A549 (cell line): ENCODE results near the gene KRIT1. TPM values are rescaled to one million over a fixed set of nuclear protein-coding genes. Genes with fewer than 3 reads are reported as not detected.

Experiments
- ATAC-seq, 2 experiments: fragments of 200-7000 bp in 1 of 2; fragments of >200 bp in 1 of 2; cut with Nextera tagmentation in 1 of 2; cut with Tn5 transposase in 1 of 2; 3 replicates each; pipeline versions ENCODE4 v1.8.0 to v1.9.1; 2018 to 2020; ENCODE audit warnings: mild to moderate bottlenecking in 1 of 2, moderate library complexity in 1 of 2
- CTCF ChIA-PET: fragments of 300-600 bp; sonication (Branson Sonifier 250); formaldehyde crosslinking; extraction: SDS; loops from one replicate; lab custom pipeline; 2021; ENCODE audit warnings: antibody characterized with exemption, inconsistent platforms; lab: Yijun Ruan, JAX
- POLR2A ChIA-PET: fragments of 350-600 bp; formaldehyde crosslinking; extraction: SDS; loops from one replicate; lab custom pipeline; 2021; ENCODE audit warnings: antibody characterized with exemption, inconsistent platforms; lab: Yijun Ruan, JAX
- DNase-seq, 2 experiments: peaks; one replicate each; pipeline versions ENCODE4 v3.0.0 to v3.0.0-alpha.2; 2011 to 2016; ENCODE audit warnings: low read depth in 1 of 2, low spot score in 1 of 2
- FAIRE-seq: peaks from 2 replicates; lab custom pipeline; 2011; peaks lifted over from hg19 to GRCh38; lab: Jason Lieb, UNC
- H3K27ac ChIP-seq, 2 experiments: fragments of >200 bp; sonication (Bioruptor Twin); formaldehyde crosslinking; 3 replicates each; pipeline ENCODE4 v1.5.1; 2016 to 2017
- H3K4me1 ChIP-seq: fragments of >200 bp; sonication (Bioruptor Twin); formaldehyde crosslinking; 3 replicates; pipeline ENCODE4 v1.6.1; 2016
- H3K4me2 ChIP-seq: fragments of >200 bp; sonication (Bioruptor Twin); formaldehyde crosslinking; 3 replicates; pipeline ENCODE4 v1.6.1; 2016
- H3K4me3 ChIP-seq: fragments of >200 bp; sonication (Bioruptor Twin); formaldehyde crosslinking; 3 replicates; pipeline ENCODE4 v1.5.1; 2016
- H3K9me3 ChIP-seq: fragments of >200 bp; sonication (Bioruptor Twin); formaldehyde crosslinking; 3 replicates; pipeline ENCODE4 v1.6.1; 2016
- CHD2 ChIP-seq: fragments of 150-350 bp; IDR thresholded peaks from 2 replicates; pipeline ENCODE4 v1.6.1; 2014; ENCODE audit warnings: low read length; ENCODE audit not compliant: partially characterized antibody
- CHD4 ChIP-seq: fragments of 200-600 bp; sonication (generic); IDR thresholded peaks from 2 replicates; pipeline ENCODE4 v1.6.1; 2016; ENCODE audit warnings: antibody characterized with exemption, mild to moderate bottlenecking, borderline replicate concordance
- EP300 ChIP-seq, 2 experiments: fragments of >200 bp; sonication (Bioruptor Twin); formaldehyde crosslinking; IDR thresholded peaks; 2 replicates in 1 of 2; 3 replicates in 1 of 2; pipeline ENCODE4 v1.6.1; 2016 to 2017
- FOXS1 ChIP-seq: fragments of 250-450 bp; sonication (Bioruptor Pico); IDR thresholded peaks from 2 replicates; pipeline ENCODE4 v1.5.0; 2020; ENCODE audit warnings: mild to moderate bottlenecking, moderate library complexity
- GATA3 ChIP-seq: IDR thresholded peaks from 2 replicates; pipeline ENCODE4 v1.6.1; 2012; ENCODE audit warnings: borderline replicate concordance
- MAFK ChIP-seq: fragments of 450-650 bp; IDR thresholded peaks from 2 replicates; pipeline ENCODE4 v1.6.1; 2014; ENCODE audit not compliant: partially characterized antibody
- MAZ ChIP-seq: fragments of 150-350 bp; IDR thresholded peaks from 2 replicates; pipeline ENCODE4 v1.6.1; 2014; ENCODE audit warnings: antibody characterized with exemption, low read depth, low read length, borderline replicate concordance
- NR3C1 ChIP-seq: fragments of >200 bp; sonication (Bioruptor Twin); formaldehyde crosslinking; IDR thresholded peaks from 3 replicates; pipeline ENCODE4 v1.6.1; 2017
- PHF8 ChIP-seq: fragments of 200-600 bp; sonication (generic); IDR thresholded peaks from 2 replicates; pipeline ENCODE4 v1.6.1; 2016; ENCODE audit warnings: low read depth, mild to moderate bottlenecking, antibody characterized with exemption, moderate library complexity, borderline replicate concordance
- POLR2AphosphoS2 ChIP-seq: conservative IDR thresholded peaks from 2 replicates; pipeline ENCODE4 v1.6.1; 2012; ENCODE audit warnings: low read length, improper control_type of control experiment, inconsistent platforms
- RARB ChIP-seq: fragments of 250-450 bp; sonication (Bioruptor Pico); IDR thresholded peaks from 2 replicates; pipeline ENCODE4 v1.8.0; 2021; ENCODE audit warnings: mild to moderate bottlenecking, moderate library complexity
- SMC3 ChIP-seq: fragments of >200 bp; sonication (Bioruptor Twin); formaldehyde crosslinking; IDR thresholded peaks from 3 replicates; pipeline ENCODE4 v1.6.1; 2018; ENCODE audit warnings: inconsistent platforms
- TFCP2L1 ChIP-seq: fragments of 250-450 bp; sonication (Bioruptor Pico); IDR thresholded peaks from 2 replicates; pipeline ENCODE4 v1.5.0; 2021; ENCODE audit warnings: mild to moderate bottlenecking
- ZFP36 ChIP-seq: fragments of 450-650 bp; IDR thresholded peaks from 2 replicates; pipeline ENCODE4 v1.6.1; 2014; ENCODE audit warnings: borderline replicate concordance; ENCODE audit not compliant: partially characterized antibody
- ZNF302 ChIP-seq: fragments of 250-450 bp; sonication (Bioruptor Pico); IDR thresholded peaks from 2 replicates; pipeline ENCODE4 v1.9.0; 2021; ENCODE audit warnings: inconsistent platforms, mild to moderate bottlenecking, moderate library complexity
- ZSCAN20 ChIP-seq: fragments of 250-450 bp; sonication (Bioruptor Pico); IDR thresholded peaks from 2 replicates; pipeline ENCODE4 v1.8.0; 2022; ENCODE audit warnings: mild to moderate bottlenecking, moderate library complexity
- WGBS: methylation state at CpG from one replicate; pipeline ENCODE4 v1.1.6; 2017; ENCODE audit errors: missing lambda C conversion rate; 5-methylcytosine and 5-hydroxymethylcytosine counted together
- polyA plus RNA-seq, 4 experiments: library from polyadenylated mRNA; depleted of rRNA in 3 of 4; stranded (reverse); fragments of >200 nt; fragmentation: RNase III in 1 of 4; extraction: RNeasy Plus Mini Kit Qiagen cat#74134 plus additional on column Dnase treatment in 1 of 4; gene quantifications; 2 replicates in 3 of 4; 3 replicates in 1 of 4; pipeline ENCODE4 v1.2.3, GENCODE V29; 2011 to 2017
- TF ChIP-seq, protein P1 (sequence below): fragments of 150-350 bp; IDR thresholded peaks from 2 replicates; pipeline ENCODE4 v1.6.1; 2014; ENCODE audit warnings: low read depth, mild to moderate bottlenecking, low read length
- TF ChIP-seq, protein P2 (sequence below): IDR thresholded peaks from 2 replicates; pipeline ENCODE4 v1.6.1; 2012
- TF ChIP-seq, protein P3 (sequence below): fragments of >200 bp; sonication (Bioruptor Twin); formaldehyde crosslinking; IDR thresholded peaks from 3 replicates; pipeline ENCODE4 v1.6.1; 2016
- TF ChIP-seq, protein P4 (sequence below): fragments of 200-600 bp; sonication (generic); IDR thresholded peaks from 2 replicates; pipeline ENCODE4 v1.6.1; 2016; ENCODE audit warnings: antibody characterized with exemption, mild to moderate bottlenecking, moderate library complexity

Gene KRIT1
- polyA plus RNA-seq, 2 of the 4 experiments (the other 2 are of a cell fraction), result 30.8 to 60.6 TPM

DNA sequence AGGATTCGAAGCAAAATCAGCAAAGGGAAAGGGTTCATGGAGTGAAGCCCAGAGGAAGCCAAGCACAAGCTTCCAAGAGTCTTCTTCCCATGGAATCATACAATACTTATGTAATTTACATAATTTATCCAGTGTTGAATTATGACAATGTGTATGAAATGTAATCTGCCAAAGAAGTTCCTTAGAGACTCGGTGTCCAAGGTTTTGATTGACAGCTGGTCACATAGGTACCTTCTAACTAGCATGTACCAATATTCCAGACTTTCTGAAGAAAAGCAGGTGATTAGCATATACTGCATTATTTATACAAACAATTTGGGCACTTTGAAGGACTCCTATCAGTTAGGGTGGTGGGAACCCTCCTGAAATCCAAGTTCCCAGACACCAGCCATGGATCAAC, 35.3 kb upstream of the KRIT1 start:
- FAIRE-seq, result no peak
- ChIA-PET POLR2A (no interaction called here), CTCF (no interaction called here)
- Histone ChIP-seq H3K9me3 (no peaks in the 10 kb centered on the region), H3K4me1 (0 out of 3 replicates have a peak, but pooled peaks cover 6% of the 10 kb centered on the region), H3K27ac (no peak overlapping the region), H3K4me3 (no peak overlapping the region), H3K4me2 (no peak overlapping the region)
- no peak for ATAC-seq
- WGBS, result 94% methylated on average over 2 of the region's 2 CpGs
- TF ChIP-seq ZNF302 (CRISPR knock-in tag), result no peak
- no peak for TF ChIP-seq GATA3
- TF ChIP-seq, protein P1, sequence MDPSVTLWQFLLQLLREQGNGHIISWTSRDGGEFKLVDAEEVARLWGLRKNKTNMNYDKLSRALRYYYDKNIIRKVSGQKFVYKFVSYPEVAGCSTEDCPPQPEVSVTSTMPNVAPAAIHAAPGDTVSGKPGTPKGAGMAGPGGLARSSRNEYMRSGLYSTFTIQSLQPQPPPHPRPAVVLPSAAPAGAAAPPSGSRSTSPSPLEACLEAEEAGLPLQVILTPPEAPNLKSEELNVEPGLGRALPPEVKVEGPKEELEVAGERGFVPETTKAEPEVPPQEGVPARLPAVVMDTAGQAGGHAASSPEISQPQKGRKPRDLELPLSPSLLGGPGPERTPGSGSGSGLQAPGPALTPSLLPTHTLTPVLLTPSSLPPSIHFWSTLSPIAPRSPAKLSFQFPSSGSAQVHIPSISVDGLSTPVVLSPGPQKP, result no peak
- TF ChIP-seq, protein P2, sequence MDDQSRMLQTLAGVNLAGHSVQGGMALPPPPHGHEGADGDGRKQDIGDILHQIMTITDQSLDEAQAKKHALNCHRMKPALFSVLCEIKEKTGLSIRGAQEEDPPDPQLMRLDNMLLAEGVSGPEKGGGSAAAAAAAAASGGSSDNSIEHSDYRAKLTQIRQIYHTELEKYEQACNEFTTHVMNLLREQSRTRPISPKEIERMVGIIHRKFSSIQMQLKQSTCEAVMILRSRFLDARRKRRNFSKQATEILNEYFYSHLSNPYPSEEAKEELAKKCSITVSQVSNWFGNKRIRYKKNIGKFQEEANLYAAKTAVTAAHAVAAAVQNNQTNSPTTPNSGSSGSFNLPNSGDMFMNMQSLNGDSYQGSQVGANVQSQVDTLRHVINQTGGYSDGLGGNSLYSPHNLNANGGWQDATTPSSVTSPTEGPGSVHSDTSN, result no peak
- TF ChIP-seq CHD2, result no peak
- TF ChIP-seq TFCP2L1 (CRISPR knock-in tag), result no peak
- TF ChIP-seq EP300 (IDR thresholded peaks at IDR 0.05), result no peak
- TF ChIP-seq MAZ, result no peak
- no peak for TF ChIP-seq FOXS1 (CRISPR knock-in tag)
- TF ChIP-seq, all 56 proteins: peak for 0
- no peak for DNase-seq

DNA sequence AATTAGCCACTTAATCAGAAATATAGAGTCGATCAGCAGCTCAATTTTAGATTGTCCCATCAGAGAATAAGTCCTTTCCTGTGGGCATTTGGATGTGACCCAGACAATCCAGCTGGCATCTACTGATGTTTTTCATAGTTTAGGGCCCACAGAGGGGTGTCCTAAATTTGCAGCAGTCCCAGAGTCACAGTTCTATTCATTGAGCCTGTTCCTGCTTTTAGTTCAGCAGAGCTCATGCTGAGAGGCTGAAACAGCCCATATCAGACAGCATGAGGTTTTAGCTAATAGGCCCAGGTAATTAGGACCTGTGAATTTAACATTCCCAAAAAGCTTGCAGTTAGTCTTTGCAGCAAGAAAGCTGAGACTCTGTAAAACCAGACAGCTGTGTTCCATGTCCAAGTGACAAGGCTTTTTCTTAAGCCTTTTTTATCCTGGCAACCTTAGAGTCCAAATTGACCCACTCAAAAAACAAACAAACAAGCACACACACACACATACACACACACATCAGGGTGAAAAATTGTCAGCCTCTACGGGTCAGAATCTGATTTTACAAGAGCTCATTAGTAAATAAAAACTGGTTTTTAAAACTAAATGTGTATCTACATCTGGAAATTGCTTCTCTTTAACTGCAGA, 33.8 kb upstream of the KRIT1 start:
- no peak for FAIRE-seq
- Histone ChIP-seq H3K27ac (no peak overlapping the region), H3K9me3 (no peaks in the 10 kb centered on the region), H3K4me3 (no peak overlapping the region), H3K4me1 (0 out of 3 replicates have a peak, but pooled peaks cover 6% of the 10 kb centered on the region), H3K4me2 (no peak overlapping the region)
- WGBS, result 69% methylated on average over 2 of the region's 2 CpGs
- TF ChIP-seq ZFP36, result no peak
- TF ChIP-seq MAFK, result no peak
- TF ChIP-seq NR3C1, result no peak
- TF ChIP-seq RARB (CRISPR knock-in tag), result no peak
- no peak for TF ChIP-seq MAZ
- no peak for TF ChIP-seq ZSCAN20 (CRISPR knock-in tag)
- TF ChIP-seq, protein P3, sequence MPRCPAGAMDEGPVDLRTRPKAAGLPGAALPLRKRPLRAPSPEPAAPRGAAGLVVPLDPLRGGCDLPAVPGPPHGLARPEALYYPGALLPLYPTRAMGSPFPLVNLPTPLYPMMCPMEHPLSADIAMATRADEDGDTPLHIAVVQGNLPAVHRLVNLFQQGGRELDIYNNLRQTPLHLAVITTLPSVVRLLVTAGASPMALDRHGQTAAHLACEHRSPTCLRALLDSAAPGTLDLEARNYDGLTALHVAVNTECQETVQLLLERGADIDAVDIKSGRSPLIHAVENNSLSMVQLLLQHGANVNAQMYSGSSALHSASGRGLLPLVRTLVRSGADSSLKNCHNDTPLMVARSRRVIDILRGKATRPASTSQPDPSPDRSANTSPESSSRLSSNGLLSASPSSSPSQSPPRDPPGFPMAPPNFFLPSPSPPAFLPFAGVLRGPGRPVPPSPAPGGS, result no peak
- TF ChIP-seq, protein P2, result no peak
- ChIA-PET POLR2A (interaction anchor here (0.7 to 1.6 kb wide), 2 partner anchors 17 to 33 kb away, joined by 3 to 4 read pairs; partner anchors contain the start of genes ANKIB1 and KRIT1), CTCF (no interaction called here)
- DNase-seq, result no peak
- no peak for ATAC-seq

DNA sequence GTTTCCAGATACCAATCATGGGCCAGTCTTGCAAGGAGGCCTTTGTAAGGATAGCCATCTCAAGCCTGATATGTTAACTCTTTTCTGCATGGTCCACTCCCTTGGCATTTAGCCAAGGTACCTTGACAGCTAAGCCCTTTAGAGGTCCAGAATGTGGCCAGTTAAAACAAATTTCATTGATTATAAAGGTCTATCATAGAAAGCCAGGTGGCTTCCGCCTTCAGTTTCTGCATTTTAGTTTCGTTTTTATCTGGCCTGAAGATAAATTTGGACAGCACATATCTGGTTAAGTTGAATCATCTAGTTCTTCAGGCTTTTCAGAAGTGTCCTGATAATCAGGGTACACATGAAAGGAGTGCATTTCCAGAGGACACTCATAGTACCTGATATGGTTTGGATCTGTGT, 30.7 kb upstream of the KRIT1 start:
- H3K4me1 ChIP-seq, result no peaks in the 10 kb centered on the region
- FAIRE-seq (no peak), DNase-seq (no peak), ATAC-seq (no peak)
- H3K9me3 ChIP-seq, result no peaks in the 10 kb centered on the region
- ChIA-PET CTCF (no interaction called here), POLR2A (no interaction called here)
- H3K4me2 ChIP-seq, result no peak overlapping the region
- H3K4me3 ChIP-seq, result no peak overlapping the region
- no peak for TF ChIP-seq POLR2AphosphoS2
- no peak for TF ChIP-seq SMC3
- TF ChIP-seq, protein P2, result no peak
- no peak for TF ChIP-seq CHD4
- TF ChIP-seq, protein P4, sequence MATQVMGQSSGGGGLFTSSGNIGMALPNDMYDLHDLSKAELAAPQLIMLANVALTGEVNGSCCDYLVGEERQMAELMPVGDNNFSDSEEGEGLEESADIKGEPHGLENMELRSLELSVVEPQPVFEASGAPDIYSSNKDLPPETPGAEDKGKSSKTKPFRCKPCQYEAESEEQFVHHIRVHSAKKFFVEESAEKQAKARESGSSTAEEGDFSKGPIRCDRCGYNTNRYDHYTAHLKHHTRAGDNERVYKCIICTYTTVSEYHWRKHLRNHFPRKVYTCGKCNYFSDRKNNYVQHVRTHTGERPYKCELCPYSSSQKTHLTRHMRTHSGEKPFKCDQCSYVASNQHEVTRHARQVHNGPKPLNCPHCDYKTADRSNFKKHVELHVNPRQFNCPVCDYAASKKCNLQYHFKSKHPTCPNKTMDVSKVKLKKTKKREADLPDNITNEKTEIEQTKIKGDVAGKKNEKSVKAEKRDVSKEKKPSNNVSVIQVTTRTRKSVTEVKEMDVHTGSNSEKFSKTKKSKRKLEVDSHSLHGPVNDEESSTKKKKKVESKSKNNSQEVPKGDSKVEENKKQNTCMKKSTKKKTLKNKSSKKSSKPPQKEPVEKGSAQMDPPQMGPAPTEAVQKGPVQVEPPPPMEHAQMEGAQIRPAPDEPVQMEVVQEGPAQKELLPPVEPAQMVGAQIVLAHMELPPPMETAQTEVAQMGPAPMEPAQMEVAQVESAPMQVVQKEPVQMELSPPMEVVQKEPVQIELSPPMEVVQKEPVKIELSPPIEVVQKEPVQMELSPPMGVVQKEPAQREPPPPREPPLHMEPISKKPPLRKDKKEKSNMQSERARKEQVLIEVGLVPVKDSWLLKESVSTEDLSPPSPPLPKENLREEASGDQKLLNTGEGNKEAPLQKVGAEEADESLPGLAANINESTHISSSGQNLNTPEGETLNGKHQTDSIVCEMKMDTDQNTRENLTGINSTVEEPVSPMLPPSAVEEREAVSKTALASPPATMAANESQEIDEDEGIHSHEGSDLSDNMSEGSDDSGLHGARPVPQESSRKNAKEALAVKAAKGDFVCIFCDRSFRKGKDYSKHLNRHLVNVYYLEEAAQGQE, result no peak
- TF ChIP-seq, protein P1, result no peak
- no peak for TF ChIP-seq PHF8
- TF ChIP-seq, all 56 proteins: peak for 0
- no peak overlapping the region for H3K27ac ChIP-seq
- WGBS, result 97% methylated on average over 2 of the region's 2 CpGs
